ENCODE results near the gene NCKAP5.
"Not testable (repeated sequence)": the region's sequence is repeated elsewhere in the genome, so short reads cannot be mapped to it uniquely, and the experiment has no call there.

The NCKAP5 gene

DNA sequence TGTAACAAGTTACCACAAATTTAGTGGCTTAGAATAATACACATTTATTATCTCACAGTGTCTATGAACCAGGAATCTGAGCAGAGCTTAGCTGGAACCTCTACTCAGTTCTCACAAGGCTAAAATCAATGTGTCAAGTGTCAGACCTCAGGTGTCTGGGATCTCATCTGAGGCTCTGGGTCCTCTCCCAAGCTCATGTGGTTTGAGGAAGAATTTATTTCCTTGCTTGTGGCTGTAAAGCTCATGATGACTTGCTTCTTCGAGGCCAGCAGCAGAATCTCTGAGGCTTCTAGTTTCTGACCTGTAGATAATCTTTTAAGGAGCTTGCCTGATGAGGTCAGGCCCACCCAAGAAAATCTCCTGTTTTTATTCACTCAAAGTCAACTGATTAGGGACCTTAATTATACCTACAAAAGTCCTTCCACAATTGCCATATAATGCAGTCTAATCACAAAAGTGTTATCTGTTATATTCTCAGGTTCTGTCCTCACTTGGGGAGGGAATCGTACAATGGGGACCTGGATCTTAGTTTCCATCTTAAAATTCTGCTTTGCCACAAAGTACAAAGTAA lies 14.3 kb downstream of the NCKAP5 start:
- DNase-seq: no peak
- Mint-ChIP-seq H3K9me3 (no peaks in the 10 kb centered on the region), H3K27me3 (no peaks in the 10 kb centered on the region), H3K4me3 (no peak overlapping the region), H3K27ac (no peak overlapping the region), H3K4me1 (no peaks in the 10 kb centered on the region)
- no peak for ATAC-seq

DNA sequence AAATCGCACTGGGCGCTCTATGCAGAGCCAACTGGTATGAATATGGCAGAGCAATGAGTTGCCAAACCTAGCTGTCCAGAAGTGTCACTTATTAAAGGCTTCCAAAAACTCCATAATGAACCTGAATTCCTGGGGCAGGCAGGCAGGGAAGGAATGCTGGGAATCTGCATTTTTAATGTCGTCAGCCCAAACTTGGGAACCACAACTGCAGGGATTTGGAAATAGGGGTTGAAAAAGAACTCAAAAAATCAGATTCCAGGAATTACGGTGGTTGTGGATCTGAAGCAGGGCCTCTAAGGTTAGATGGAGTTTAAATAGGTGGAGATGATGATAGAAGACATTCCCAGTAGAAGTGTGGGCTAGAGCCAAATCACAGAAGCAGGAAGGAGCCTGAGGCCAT lies 15.0 kb downstream of the NCKAP5 start:
- ATAC-seq (no peak), DNase-seq (no peak)
- H3K27me3 Mint-ChIP-seq: no peaks in the 10 kb centered on the region

DNA sequence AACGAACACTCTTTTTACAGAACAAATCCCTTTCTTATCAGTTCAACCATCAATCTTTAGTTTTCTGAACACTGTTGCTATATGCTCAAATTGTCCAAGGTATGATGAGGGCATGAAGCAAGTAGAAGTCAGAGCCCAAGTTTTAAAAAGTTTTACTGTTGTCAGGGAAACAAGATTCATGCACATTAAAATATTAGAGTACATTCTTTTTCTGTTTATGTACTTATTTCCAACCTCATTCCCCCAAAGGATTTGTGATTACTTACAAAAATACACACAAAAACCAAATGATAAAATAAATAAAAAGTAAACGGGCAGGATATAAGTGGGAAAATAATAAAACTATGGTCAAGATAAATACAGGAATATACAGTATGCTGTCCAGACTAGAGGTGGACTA lies 15.4 kb downstream of the NCKAP5 start:
- Mint-ChIP-seq H3K27me3 (no peaks in the 10 kb centered on the region), H3K9me3 (no peaks in the 10 kb centered on the region), H3K4me3 (no peak overlapping the region), H3K27ac (no peak overlapping the region), H3K4me1 (no peaks in the 10 kb centered on the region)
- DNase-seq (no peak), ATAC-seq (no peak)

More for the DNA sequence above, 15.0 kb downstream of the NCKAP5 start:
- no peak overlapping the region for H3K4me3 Mint-ChIP-seq
- H3K9me3 Mint-ChIP-seq: no peaks in the 10 kb centered on the region
- no peak overlapping the region for H3K27ac Mint-ChIP-seq
- H3K4me1 Mint-ChIP-seq: no peaks in the 10 kb centered on the region

DNA sequence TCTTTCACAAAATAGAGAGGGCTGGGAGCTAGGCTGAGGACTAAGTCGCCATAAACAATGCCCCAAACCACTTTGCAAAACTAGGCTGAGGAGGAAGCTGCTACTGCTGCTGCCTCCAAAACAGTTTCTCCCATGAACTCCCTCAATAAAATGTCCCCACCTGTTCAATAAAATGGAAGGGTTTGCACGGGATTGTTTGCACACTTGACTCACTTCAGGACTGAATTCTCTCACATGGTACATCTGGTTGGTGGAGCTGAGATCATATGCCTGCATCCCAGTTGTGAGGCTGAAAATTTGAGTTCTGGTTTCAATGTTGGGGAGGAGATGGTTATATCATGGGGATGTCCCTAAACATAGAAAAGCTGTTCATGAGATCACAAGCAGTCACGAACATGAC lies 26.5 kb downstream of the NCKAP5 start:
- H3K4me3 Mint-ChIP-seq: no peak overlapping the region
- DNase-seq (no peak), ATAC-seq (no peak)
- H3K27ac Mint-ChIP-seq: no peak overlapping the region
- no peaks in the 10 kb centered on the region for H3K4me1 Mint-ChIP-seq
- peaks cover 12% of the 10 kb centered on the region for H3K27me3 Mint-ChIP-seq
- peaks cover 11% of the 10 kb centered on the region in 2 donors for H3K9me3 Mint-ChIP-seq

DNA sequence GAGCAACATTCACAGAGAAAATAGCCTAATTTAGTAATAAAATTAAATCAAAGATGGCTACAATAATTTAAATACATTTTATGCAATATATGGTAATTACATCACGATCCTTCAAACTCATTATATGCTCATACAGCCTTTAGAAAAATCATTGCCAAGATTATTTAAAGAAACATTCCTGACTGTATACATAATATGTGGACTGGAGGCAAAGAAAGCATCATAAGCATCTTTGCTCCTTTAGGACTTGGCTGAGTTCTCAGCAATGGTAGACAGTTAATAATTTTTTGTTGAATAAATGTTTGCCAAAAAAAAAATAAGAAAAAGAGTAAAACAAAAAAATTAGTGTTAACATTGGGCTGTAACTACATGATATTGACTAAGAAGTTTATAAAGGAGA lies 26.9 kb downstream of the NCKAP5 start:
- ATAC-seq (no peak), DNase-seq (no peak)
- no peak overlapping the region for H3K4me3 Mint-ChIP-seq
- H3K27me3 Mint-ChIP-seq: peaks cover 12% of the 10 kb centered on the region
- no peak overlapping the region for H3K27ac Mint-ChIP-seq
- H3K9me3 Mint-ChIP-seq: peaks cover 6 to 7% of the 10 kb centered on the region in 2 donors
- H3K4me1 Mint-ChIP-seq: no peaks in the 10 kb centered on the region

DNA sequence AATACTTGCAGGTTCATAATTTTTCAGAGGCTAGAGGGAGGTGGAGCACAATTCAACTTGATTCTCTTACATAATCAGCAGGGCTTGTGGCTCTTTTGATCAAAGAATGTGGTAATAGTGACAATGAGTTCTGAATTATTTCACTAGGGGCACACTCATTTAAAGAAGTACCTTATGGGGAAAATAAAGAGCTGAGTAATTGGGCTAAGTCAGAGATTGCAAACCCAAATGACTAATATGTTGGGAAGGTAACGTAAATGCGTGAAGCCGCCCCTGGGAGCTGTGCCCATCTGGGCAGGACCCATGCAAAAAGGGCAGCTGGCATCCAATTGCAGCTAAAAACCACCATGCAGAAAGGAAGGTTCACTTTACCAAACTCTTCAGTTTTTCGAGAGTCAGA lies 35.3 kb downstream of the NCKAP5 start:
- H3K27ac Mint-ChIP-seq: no peak overlapping the region
- no peak for DNase-seq
- no peak overlapping the region for H3K4me3 Mint-ChIP-seq
- ATAC-seq: no peak
- no peaks in the 10 kb centered on the region for H3K4me1 Mint-ChIP-seq
- no peaks in the 10 kb centered on the region for H3K9me3 Mint-ChIP-seq
- peaks cover 10% of the 10 kb centered on the region for H3K27me3 Mint-ChIP-seq

DNA sequence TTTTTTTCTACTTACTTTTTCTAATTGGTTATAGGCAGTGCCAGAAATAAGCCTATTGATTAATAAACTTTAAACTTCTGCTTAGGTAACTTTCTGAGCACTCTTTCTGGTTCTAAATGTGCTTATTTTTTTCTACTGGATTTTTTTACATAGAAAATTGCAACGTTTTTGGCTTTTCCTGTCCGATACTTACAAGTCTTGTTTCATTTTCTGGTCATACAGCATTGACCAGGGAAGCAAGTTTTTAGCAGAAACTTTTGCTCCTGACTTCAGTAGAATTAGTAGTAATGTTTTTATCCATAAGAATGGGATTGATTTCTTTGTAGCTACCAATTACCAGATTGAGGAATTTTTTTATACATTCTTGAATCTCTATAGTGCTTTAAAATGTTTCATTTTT lies 36.9 kb downstream of the NCKAP5 start:
- Mint-ChIP-seq H3K27me3 (no peaks in the 10 kb centered on the region), H3K4me3 (no peak overlapping the region), H3K4me1 (no peaks in the 10 kb centered on the region), H3K9me3 (no peaks in the 10 kb centered on the region), H3K27ac (no peak overlapping the region)
- DNase-seq (no peak), ATAC-seq (no peak)

DNA sequence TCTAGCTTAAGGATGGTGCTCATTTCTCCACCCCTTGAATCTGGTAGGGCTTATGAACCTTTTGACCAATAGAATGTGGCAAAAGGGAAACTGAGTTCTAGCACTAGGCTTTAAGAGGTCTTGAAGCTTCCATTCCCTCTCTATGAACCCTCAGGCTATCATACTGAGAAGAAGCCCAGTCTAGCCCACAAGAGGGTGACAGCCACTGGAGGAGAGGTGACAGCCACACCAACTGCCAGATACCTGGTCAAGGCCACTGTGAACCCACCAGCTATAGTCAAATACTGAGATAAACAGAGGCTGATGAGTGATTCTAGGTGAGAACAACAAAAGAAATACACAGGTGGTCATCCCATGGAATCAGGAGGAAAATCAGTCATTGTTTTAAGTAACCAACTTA lies 37.6 kb downstream of the NCKAP5 start:
- ATAC-seq (no peak), DNase-seq (no peak)
- H3K4me1 Mint-ChIP-seq: no peaks in the 10 kb centered on the region
- H3K27ac Mint-ChIP-seq: no peak overlapping the region
- H3K27me3 Mint-ChIP-seq: no peaks in the 10 kb centered on the region
- no peaks in the 10 kb centered on the region for H3K9me3 Mint-ChIP-seq
- H3K4me3 Mint-ChIP-seq: no peak overlapping the region

DNA sequence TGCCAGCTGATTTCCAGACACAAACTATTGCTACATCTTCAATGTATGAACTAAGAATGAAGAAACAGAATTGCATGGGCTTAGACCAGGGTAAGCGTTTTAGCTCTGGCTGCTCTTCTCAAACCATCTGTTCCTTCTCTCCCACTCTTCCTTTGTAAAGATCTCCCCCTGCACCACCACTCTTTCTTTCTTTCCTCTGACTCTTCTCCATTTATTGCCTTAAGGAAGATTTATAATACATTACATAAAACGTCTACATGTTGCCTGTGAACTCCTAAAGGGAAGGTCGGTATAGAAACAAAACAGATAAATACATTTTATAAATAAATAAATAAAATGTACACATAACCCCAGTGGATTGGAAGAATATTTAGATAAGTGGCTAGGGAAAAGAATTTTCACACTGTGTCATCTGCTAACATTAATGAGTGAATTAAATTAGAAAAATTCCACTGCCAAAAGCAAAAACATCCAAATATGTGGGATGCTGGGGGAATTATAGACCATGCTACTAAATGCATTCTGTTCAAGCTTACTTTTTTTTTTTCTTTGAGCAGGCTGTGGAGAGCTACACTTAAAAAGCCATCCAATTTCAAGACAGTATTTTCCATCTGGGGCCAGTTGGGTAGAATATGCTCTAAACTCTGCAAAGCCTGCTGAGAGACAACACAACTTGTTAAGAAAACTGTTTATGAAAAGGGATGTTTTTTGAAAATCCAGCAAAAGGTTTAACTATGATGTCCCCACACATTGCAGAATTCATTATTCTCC lies 41.5 kb downstream of the NCKAP5 start:
- ATAC-seq (no peak), DNase-seq (no peak)
- H3K27me3 Mint-ChIP-seq: no peaks in the 10 kb centered on the region
- no peaks in the 10 kb centered on the region for H3K4me1 Mint-ChIP-seq
- no peak overlapping the region for H3K4me3 Mint-ChIP-seq
- no peak overlapping the region for H3K27ac Mint-ChIP-seq
- no peaks in the 10 kb centered on the region for H3K9me3 Mint-ChIP-seq

DNA sequence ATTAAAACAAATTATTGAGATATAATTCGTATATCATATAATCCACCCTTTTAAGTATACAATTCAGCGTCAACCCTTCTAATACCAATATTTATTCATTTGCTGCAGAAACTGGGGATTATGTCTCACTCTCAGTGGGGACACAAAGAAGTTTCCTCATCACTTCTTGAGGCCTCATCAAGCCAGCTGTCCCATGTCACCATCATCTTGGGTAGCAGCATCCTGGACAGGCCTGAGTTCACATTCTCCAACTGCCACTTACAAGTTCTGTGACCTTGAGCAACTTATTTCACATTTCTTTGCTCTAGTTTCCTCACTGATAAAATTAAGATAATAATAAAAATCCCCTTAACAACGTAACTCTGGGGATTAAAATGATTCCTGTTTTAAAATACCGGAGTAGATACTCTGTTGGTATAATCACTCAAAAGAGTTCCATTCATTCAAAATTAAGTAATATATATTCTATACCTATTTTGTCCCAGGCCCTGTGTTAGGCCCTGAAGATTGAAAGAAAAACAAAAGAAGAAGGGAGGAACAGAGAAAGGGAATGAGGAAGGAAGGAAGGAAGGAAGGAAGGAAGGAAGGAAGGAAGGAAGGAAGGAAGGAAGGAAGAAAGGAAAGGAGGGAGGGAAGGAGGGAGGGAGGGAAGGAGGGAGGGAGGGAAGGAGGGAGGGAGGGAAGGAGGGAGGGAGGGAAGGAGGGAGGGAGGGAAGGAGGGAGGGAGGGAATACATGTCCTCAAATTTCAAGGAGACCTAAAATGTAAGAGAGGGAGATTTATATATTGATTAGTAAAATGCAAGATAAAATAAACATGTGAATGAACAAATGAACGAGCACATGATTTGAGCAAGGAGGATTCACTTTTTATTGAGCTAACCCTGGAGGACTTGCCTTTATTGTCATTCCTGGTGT lies 42.4 kb downstream of the NCKAP5 start:
- Mint-ChIP-seq H3K27ac (no peak overlapping the region), H3K9me3 (no peaks in the 10 kb centered on the region), H3K4me3 (no peak overlapping the region), H3K27me3 (no peaks in the 10 kb centered on the region), H3K4me1 (no peaks in the 10 kb centered on the region)
- ATAC-seq (no peak), DNase-seq (no peak)

DNA sequence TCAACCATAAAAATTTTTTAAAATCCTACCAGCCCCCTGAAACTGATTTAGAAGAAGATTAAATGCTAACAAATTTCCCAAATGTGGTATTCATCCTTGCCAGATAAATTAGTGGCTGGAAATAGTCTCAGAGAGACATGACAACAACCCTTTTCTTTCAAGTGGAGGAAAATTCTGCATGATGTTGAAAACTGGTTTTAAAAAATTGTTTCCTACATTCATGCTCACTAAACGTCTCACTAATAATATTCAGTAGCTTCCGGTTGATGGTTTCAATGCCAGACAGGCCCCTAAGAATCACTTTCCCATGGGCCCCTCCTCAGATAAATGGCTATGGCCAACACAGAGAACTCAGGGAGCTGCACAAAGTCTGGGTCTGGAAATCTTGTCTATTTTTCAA lies 43.2 kb downstream of the NCKAP5 start:
- H3K27me3 Mint-ChIP-seq: no peaks in the 10 kb centered on the region
- H3K4me3 Mint-ChIP-seq: no peak overlapping the region
- no peaks in the 10 kb centered on the region for H3K4me1 Mint-ChIP-seq
- ATAC-seq: no peak
- no peaks in the 10 kb centered on the region for H3K9me3 Mint-ChIP-seq
- H3K27ac Mint-ChIP-seq: no peak overlapping the region
- no peak for DNase-seq

DNA sequence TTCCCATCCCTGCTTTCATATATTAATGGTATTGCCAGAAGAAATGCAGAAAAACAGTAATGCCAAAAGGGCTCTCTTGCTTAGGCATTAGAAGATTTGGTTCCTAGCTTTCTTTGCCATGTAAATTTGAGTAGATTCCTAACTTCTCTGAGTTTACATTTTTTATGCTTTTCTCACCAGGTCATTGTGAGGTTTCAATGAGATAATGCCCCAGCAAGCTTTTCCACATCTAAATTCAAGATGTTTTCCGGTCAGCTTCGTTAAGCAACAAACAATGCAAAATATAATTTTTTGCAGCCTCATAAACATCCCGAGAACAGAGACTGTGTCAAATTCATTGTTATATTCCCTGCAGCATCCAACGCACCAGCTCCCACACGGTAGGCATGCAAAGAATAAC lies 44.9 kb downstream of the NCKAP5 start:
- no peak overlapping the region for H3K4me3 Mint-ChIP-seq
- DNase-seq: no peak
- no peaks in the 10 kb centered on the region for H3K9me3 Mint-ChIP-seq
- ATAC-seq: no peak
- no peak overlapping the region for H3K27ac Mint-ChIP-seq
- no peaks in the 10 kb centered on the region for H3K27me3 Mint-ChIP-seq
- no peaks in the 10 kb centered on the region for H3K4me1 Mint-ChIP-seq

DNA sequence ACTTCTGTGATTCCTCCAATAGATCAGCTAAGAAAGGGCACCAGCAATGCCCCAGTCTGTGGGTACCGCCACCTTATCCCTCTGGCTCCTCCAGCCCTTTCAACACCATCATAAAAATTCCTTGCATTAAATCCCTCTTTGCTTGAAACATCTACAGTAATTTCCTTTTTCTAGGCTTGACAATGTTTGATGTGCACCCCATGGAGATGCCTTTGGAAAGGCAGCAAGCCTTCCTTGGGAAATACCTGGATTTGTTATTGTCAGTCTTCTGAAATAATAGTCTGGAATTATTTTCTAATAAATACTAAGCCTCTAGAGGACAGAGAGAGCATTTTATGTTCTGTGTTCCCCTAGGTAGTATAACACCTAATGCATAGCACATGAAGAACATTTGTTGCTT lies 46.1 kb downstream of the NCKAP5 start:
- ATAC-seq: no peak
- no peaks in the 10 kb centered on the region for H3K9me3 Mint-ChIP-seq
- H3K27me3 Mint-ChIP-seq: no peaks in the 10 kb centered on the region
- DNase-seq: no peak
- no peaks in the 10 kb centered on the region for H3K4me1 Mint-ChIP-seq
- H3K27ac Mint-ChIP-seq: no peak overlapping the region
- no peak overlapping the region for H3K4me3 Mint-ChIP-seq

DNA sequence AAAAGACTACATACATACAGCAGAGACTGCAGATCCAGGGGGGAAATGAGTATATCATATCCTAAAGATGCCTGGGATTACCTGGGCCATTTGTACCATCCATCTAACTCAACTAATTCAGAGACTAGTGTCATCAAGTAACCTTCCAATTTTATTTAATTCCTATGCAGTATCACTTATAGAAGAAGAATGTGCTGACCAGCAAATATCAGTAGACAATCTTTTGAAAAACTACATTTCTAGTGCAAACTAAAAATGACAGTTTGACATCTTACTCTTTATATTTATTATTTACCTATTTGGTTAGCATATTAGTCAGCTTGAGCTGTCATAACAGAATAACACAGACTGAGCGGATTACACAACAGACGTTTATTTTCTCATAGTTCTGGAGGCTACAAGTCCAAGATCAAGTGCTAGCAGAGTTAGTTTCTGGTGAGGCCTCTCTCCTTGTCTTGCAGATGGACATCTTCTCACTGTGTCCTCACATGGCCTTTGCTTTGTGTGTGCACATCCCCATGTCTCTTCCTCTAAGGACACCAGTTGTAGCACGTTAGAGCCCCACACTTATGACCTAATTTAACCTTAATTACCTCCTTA lies 47.0 kb downstream of the NCKAP5 start:
- H3K4me3 Mint-ChIP-seq: no peak overlapping the region
- no peak for DNase-seq
- no peak for ATAC-seq

DNA sequence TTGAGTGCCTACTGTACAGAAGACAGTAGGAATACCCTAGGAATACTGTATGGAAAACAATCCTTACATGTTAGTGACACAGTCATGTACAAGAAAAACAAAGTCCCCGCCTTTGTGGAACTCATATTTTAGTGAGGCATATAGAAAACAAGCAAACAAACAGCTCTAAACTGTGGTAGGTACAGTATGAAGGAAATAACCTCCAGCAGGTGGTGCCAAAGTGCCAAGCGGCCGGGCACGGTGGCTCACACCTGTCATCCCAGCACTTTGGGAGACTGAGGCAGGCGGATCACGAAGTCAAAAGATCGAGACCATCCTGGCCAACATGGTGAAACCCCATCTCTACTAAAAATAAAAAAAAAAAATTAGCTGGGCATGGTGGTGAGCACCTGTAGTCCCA lies 48.6 kb downstream of the NCKAP5 start:
- H3K9me3 Mint-ChIP-seq, H3K27me3 Mint-ChIP-seq, H3K27ac Mint-ChIP-seq, H3K4me1 Mint-ChIP-seq, DNase-seq, H3K4me3 Mint-ChIP-seq, ATAC-seq: not testable (repeated sequence)

More for the DNA sequence above, 47.0 kb downstream of the NCKAP5 start:
- no peak overlapping the region for H3K27ac Mint-ChIP-seq
- H3K4me1 Mint-ChIP-seq: no peaks in the 10 kb centered on the region
- no peaks in the 10 kb centered on the region for H3K27me3 Mint-ChIP-seq
- H3K9me3 Mint-ChIP-seq: no peaks in the 10 kb centered on the region
